CD8-positive, alpha-beta memory T cell (primary cell): Measurements from ENCODE around the gene SCAI. TPM values are rescaled to one million over a fixed set of nuclear protein-coding genes. Genes with fewer than 3 reads are reported as not detected.

Experiments used
- CTCF ChIA-PET: fragments of 350-600 bp; sonication (Branson Sonifier 250); formaldehyde crosslinking; loops from one replicate; lab custom pipeline; 2021; ENCODE audit warnings: antibody characterized with exemption; lab: Charles Lee
- POLR2A ChIA-PET: fragments of 350-600 bp; sonication (Branson Sonifier 250); formaldehyde crosslinking; loops from one replicate; lab custom pipeline; 2021; ENCODE audit warnings: antibody characterized with exemption; lab: Charles Lee
- DNase-seq, 5 donors: peaks; one replicate each; pipeline versions ENCODE4 v3.0.0 to v3.0.0-alpha.2; 2020 to 2022; ENCODE audit warnings: mixed read lengths in 1 of 5
- H3K27ac ChIP-seq: one replicate; pipeline ENCODE4 v1.7.0; 2013; ENCODE audit warnings: low read depth, mild to moderate bottlenecking, low read length, moderate library complexity
- H3K27me3 ChIP-seq: 2 replicates; pipeline ENCODE4 v1.7.0; 2013; ENCODE audit warnings: low read length, mild to moderate bottlenecking; ENCODE audit not compliant: insufficient read depth, poor library complexity, severe bottlenecking
- H3K36me3 ChIP-seq: 2 replicates; pipeline ENCODE4 v1.7.0; 2013; ENCODE audit warnings: mild to moderate bottlenecking, low read length, moderate library complexity; ENCODE audit not compliant: insufficient read depth
- H3K4me1 ChIP-seq: 2 replicates; pipeline ENCODE4 v1.7.0; 2013; ENCODE audit warnings: mild to moderate bottlenecking, low read length, moderate library complexity; ENCODE audit not compliant: insufficient read depth
- H3K4me3 ChIP-seq: 2 replicates; pipeline ENCODE4 v1.7.0; 2013; ENCODE audit warnings: mild to moderate bottlenecking, low read length
- H3K9me3 ChIP-seq: 2 replicates; pipeline ENCODE4 v1.7.0; 2013; ENCODE audit warnings: mild to moderate bottlenecking, low read length
- H3K27ac Mint-ChIP-seq, 8 donors: one replicate each; pipeline ENCODE4 v1.8.0; 2020 to 2021; ENCODE audit warnings: mixed read lengths in 8 of 8, mild to moderate bottlenecking in 6 of 8, inconsistent platforms in 3 of 8, moderate library complexity in 3 of 8
- H3K27me3 Mint-ChIP-seq, 2 donors: one replicate each; pipeline ENCODE4 v1.8.0; 2020 to 2021; ENCODE audit warnings: mixed read lengths in 2 of 2, mild to moderate bottlenecking in 1 of 2, moderate library complexity in 1 of 2
- H3K36me3 Mint-ChIP-seq, 3 donors: one replicate each; pipeline ENCODE4 v1.8.0; 2020 to 2021; ENCODE audit warnings: mixed read lengths in 3 of 3, inconsistent platforms in 1 of 3, mild to moderate bottlenecking in 1 of 3
- H3K4me1 Mint-ChIP-seq, 3 donors: one replicate each; pipeline ENCODE4 v1.8.0; 2020 to 2021; ENCODE audit warnings: mixed read lengths in 3 of 3, inconsistent platforms in 1 of 3, mild to moderate bottlenecking in 1 of 3
- H3K4me3 Mint-ChIP-seq, 7 donors: one replicate each; pipeline ENCODE4 v1.8.0; 2020 to 2021; ENCODE audit warnings: mixed read lengths in 7 of 7, mild to moderate bottlenecking in 6 of 7, moderate library complexity in 4 of 7, inconsistent platforms in 2 of 7
- H3K9me3 Mint-ChIP-seq, 5 donors: one replicate each; pipeline ENCODE4 v1.8.0; 2020 to 2022; ENCODE audit warnings: mixed read lengths in 5 of 5, mild to moderate bottlenecking in 3 of 5, moderate library complexity in 2 of 5, inconsistent platforms in 1 of 5
- polyA plus RNA-seq: library from polyadenylated mRNA; unstranded; fragments of 300-500 nt; fragmentation: Illumina TruSeq; gene quantifications from one replicate; pipeline ENCODE4 v1.2.3, GENCODE V29; 2021
- total RNA-seq, 2 experiments: library from RNA; stranded (reverse); gene quantifications; one replicate each; pipeline ENCODE4 v1.2.3, GENCODE V29; 2021

Gene SCAI
- total and polyA plus RNA-seq, 3 experiments from 2014 or later: 0.72 to 8.5 (median 8.3) TPM

DNA sequence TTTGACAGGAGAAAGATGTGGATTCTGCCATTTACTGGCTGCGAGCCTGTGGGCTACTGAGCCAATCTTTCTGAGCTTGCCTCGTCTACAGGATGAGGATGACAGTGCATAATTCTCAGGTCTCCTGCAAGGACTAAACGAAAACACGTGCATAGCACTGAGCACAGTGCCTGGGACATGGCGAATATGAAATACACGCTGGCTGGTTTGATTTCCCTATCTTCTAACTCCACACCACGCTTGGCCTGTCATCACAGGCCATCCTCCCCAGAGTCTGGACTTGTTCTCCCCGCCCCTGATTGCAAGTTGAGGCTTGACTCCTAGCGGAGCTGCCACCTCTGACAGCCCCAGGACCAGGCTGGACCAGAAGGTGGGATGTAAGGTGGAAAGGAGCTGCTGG lies 243.5 kb downstream of the SCAI start:
- POLR2A ChIA-PET: no interaction called here
- Mint-ChIP-seq H3K27ac (no peak overlapping the region), H3K36me3 (peaks cover 8 to 62% (median 22%) of the 10 kb centered on the region in 3 donors), H3K4me3 (no peak overlapping the region), H3K9me3 (no peaks in the 10 kb centered on the region), H3K27me3 (peaks cover 0 to 2% of the 10 kb centered on the region in 2 donors), H3K4me1 (peaks cover 7 to 11% (median 10%) of the 10 kb centered on the region in 3 donors)
- no peak for DNase-seq
- no peak overlapping the region for H3K4me3 ChIP-seq
- CTCF ChIA-PET: no interaction called here
- peaks cover 13% of the 10 kb centered on the region for H3K36me3 ChIP-seq
- no peak overlapping the region for H3K27ac ChIP-seq
- no peaks in the 10 kb centered on the region for H3K4me1 ChIP-seq
- H3K9me3 ChIP-seq: no peaks in the 10 kb centered on the region
- H3K27me3 ChIP-seq: no peaks in the 10 kb centered on the region

DNA sequence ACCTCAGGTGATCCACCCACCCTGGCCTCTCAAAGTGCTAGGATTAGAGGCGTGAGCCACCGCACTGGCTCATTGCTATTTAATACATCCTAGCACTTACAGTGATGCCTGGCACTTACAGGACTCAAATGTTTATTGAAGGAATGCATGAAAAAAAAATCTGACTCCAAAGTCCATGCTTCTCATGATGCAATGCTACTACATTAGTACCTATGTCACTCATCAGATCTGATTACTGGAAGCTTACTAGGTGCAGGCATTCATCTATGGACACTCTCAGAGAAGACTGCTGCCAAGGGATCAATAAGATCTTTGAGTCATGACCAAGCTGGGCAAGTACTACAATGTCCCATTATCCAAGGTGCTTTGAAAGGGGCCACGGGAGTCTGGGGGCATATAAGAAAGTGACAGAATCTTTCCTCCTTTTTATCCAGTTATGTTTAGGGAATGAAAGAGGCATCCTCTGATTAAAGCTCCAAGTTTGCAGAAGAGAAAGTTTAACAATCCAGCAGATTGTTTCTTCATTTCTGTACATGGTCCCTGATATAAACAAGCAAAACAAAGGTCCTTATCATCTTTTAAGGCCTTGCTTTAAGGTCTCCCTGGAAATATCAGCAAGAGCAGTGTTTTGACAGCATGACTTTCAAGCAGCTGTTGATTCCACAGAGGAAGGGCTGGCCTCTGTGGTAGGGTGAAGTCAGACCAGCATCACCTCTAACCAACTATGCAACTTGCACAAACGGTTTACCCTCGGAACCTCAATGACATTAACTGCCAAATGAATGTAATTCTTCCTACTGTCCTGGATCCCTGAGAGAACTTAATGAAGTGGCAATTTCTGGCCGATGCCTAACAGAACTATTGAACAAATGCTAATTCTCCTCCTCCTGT lies 245.5 kb downstream of the SCAI start:
- no peaks in the 10 kb centered on the region for H3K9me3 ChIP-seq
- H3K27me3 ChIP-seq: no peaks in the 10 kb centered on the region
- Mint-ChIP-seq H3K27me3 (peaks cover 0 to under 1% of the 10 kb centered on the region in 2 donors), H3K36me3 (peaks cover 5 to 71% (median 24%) of the 10 kb centered on the region in 3 donors), H3K27ac (peak overlapping the region in 2 of 8 donors; percentile 2 to 4), H3K4me1 (peaks cover 12 to 16% (median 15%) of the 10 kb centered on the region in 3 donors), H3K4me3 (no peak overlapping the region), H3K9me3 (no peaks in the 10 kb centered on the region)
- peaks cover 16% of the 10 kb centered on the region for H3K36me3 ChIP-seq
- no peak for DNase-seq
- no peak overlapping the region for H3K27ac ChIP-seq
- no peak overlapping the region for H3K4me3 ChIP-seq
- CTCF ChIA-PET: interaction anchor here (1.0 to 1.8 kb wide), 2 partner anchors 11 to 125 kb away, joined by 3 to 4 read pairs; no protein-coding TSS in a partner anchor
- POLR2A ChIA-PET: interaction anchor here (0.5 kb wide), 1 partner anchor 107 kb away, joined by 3 read pairs; no protein-coding TSS in a partner anchor
- H3K4me1 ChIP-seq: no peaks in the 10 kb centered on the region

DNA sequence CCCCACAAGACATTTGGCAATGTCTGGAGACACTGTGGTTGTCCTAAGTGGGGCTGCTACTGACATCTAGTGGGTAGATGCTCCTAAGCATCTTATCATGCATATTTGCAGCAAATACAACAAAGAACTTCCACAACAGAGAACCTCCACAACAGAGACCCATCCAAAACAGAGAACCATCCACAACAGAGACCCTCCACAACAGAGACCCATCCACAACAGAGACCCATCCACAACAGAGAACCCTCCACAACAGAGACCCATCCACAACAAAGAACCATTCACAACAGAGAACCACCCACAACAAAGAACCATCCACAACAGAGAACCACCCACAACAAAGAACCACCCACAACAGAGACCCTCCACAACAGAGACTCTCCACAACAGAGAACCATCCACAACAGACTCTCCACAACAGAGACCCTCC lies 248.6 kb downstream of the SCAI start:
- peaks cover 5 to 78% (median 19%) of the 10 kb centered on the region in 3 donors for H3K36me3 Mint-ChIP-seq
- Histone ChIP-seq H3K27me3 (no peaks in the 10 kb centered on the region), H3K36me3 (peaks cover 32% of the 10 kb centered on the region), H3K27ac (no peak overlapping the region), H3K4me1 (no peaks in the 10 kb centered on the region), H3K9me3 (no peaks in the 10 kb centered on the region), H3K4me3 (no peak overlapping the region)
- peaks cover 12 to 16% (median 15%) of the 10 kb centered on the region in 3 donors for H3K4me1 Mint-ChIP-seq
- CTCF ChIA-PET: interaction anchor here (1.6 to 4.2 kb wide), 3 partner anchors 25 to 42 kb away, joined by 4 to 16 read pairs (median 8); partner anchors contain the start of genes RPL35 and WDR38
- H3K27ac Mint-ChIP-seq: peak overlapping the region in 7 of 8 donors; percentile 15 to 91 (median 58)
- peak; percentile 7 to 88 (median 60) for DNase-seq
- peak overlapping the region in 3 of 7 donors; percentile 35 to 78 (median 62) for H3K4me3 Mint-ChIP-seq
- H3K9me3 Mint-ChIP-seq: no peaks in the 10 kb centered on the region
- POLR2A ChIA-PET: no interaction called here
- H3K27me3 Mint-ChIP-seq: no peaks in the 10 kb centered on the region

DNA sequence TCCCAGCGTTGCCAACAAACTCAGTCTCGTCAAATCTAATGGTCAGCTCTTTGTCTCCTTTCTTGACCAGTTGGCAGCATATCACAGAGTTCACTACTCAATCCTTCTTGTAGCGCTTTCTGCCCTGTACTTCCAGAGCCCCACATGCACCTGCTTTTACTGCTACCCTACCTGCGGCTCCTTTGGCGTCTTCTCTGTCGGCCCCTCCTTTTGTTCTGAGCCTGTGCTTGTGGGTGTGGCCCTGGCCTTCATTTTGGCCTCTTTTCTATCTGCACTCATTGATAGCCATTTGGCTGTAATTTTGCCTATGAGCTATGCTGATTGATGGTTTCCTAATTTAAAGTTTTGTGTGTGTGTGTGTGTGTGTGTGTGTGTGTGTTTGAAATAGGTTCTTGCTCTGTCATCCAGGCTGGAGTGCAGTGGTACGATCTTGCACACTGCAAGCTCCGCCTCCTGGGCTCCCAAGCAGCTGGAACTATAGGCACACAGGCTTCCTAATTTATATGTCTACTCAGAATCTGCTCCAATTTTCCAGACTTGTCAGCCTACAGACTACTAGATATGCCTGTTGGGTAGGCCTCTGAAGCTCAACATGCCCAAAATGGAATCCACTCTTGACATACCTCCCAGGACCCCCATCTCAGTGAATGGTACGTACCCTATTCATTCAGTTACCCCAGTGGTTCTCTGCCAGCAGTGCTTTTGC lies 249.1 kb downstream of the SCAI start:
- H3K36me3 Mint-ChIP-seq: peaks cover 8 to 78% (median 22%) of the 10 kb centered on the region in 3 donors

More for the DNA sequence above, 249.1 kb downstream of the SCAI start:
- Histone ChIP-seq H3K27ac (no peak overlapping the region), H3K36me3 (peaks cover 35% of the 10 kb centered on the region), H3K4me3 (no peak overlapping the region), H3K4me1 (no peaks in the 10 kb centered on the region), H3K27me3 (no peaks in the 10 kb centered on the region), H3K9me3 (no peaks in the 10 kb centered on the region)
- Mint-ChIP-seq H3K4me3 (no peak overlapping the region), H3K9me3 (no peaks in the 10 kb centered on the region), H3K27me3 (no peaks in the 10 kb centered on the region), H3K4me1 (peaks cover 12 to 16% (median 15%) of the 10 kb centered on the region in 3 donors), H3K27ac (peak overlapping the region in 6 of 8 donors; percentile 15 to 68 (median 57))
- ChIA-PET CTCF (interaction anchor here (0.7 to 4.2 kb wide), 6 partner anchors 9 to 41 kb away, joined by 4 to 16 read pairs (median 6); partner anchors contain the start of genes RPL35 and WDR38), POLR2A (interaction anchor here (1.1 kb wide), 1 partner anchor 123 kb away, joined by 3 read pairs; no protein-coding TSS in a partner anchor)
- no peak for DNase-seq

Other genes starting within 250 kb of the SCAI start
- gene GOLGA1, start 202.4 kb downstream of the SCAI start, total RNA-seq: 10 to 100 TPM; 17.1 to 21.1 TPM
- 8.5 TPM for gene GOLGA1, start 202.4 kb downstream of the SCAI start, polyA plus RNA-seq
- gene PPP6C, start 46.3 kb upstream of the SCAI start, total RNA-seq: 10 to 100 TPM; 48.9 to 50.5 TPM
- gene PPP6C, start 46.3 kb upstream of the SCAI start, polyA plus RNA-seq: 56.2 TPM
- 10 to 100 TPM; 39.6 to 40.1 TPM for gene RABEPK, start 57.0 kb upstream of the SCAI start, total RNA-seq
- gene RABEPK, start 57.0 kb upstream of the SCAI start, polyA plus RNA-seq: 32.6 TPM
- gene HSPA5, start 97.8 kb upstream of the SCAI start, total RNA-seq: 100 to 1,000 TPM; 229 to 237 TPM
- 251 TPM for gene HSPA5, start 97.8 kb upstream of the SCAI start, polyA plus RNA-seq
- gene GAPVD1, start 118.3 kb upstream of the SCAI start, total RNA-seq: 10 to 100 TPM; 42.7 to 44.8 TPM
- gene GAPVD1, start 118.3 kb upstream of the SCAI start, polyA plus RNA-seq: 55.4 TPM